Muscle of arm (tissue), 14 donors: ENCODE results near the gene ZIC4. TPM values are rescaled to one million over a fixed set of nuclear protein-coding genes. Genes with fewer than 3 reads are reported as not detected.
A peak's percentile ranks its signal among the peaks of the same experiment; 100 is the strongest.

Source experiments
- DNase-seq: peaks from one replicate; pipeline ENCODE4 v3.0.0-alpha.2; 2013
- long read RNA-seq, 11 donors: transcript quantifications; one replicate each; lab custom pipeline, GENCODE V29; 2026
- polyA plus RNA-seq, 12 donors: library from polyadenylated mRNA; unstranded; fragments of 120-200 nt; gene quantifications; one replicate each; pipeline ENCODE4 v1.2.1, GENCODE V29; 2013; ENCODE audit not compliant: insufficient read length in 12 of 12

Gene ZIC4
- polyA plus RNA-seq: 10 to 100 TPM in 2 of 12 donors, 1 to 10 TPM in 9, not detected in 1; 3.5 to 14.5 (median 7.6) TPM
- long read RNA-seq, donor 1: 0 reads
- long read RNA-seq, donor 2, partial matches to known transcripts: 0 of 3 reads
- long read RNA-seq, donor 2, other reads (novel, unspliced or antisense): 0 of 3 reads
- long read RNA-seq, donor 3, partial matches to known transcripts: 0 of 1 reads
- long read RNA-seq, donor 3, other reads (novel, unspliced or antisense): 0 of 1 reads
- long read RNA-seq, donor 4: 0 reads
- long read RNA-seq, donor 5, partial matches to known transcripts: 0 of 2 reads
- long read RNA-seq, donor 5, other reads (novel, unspliced or antisense): 0 of 2 reads
- long read RNA-seq, donor 6: 0 reads
- long read RNA-seq, donor 7: 0 reads
- long read RNA-seq, donor 8: 0 reads
- long read RNA-seq, donor 9: 0 reads
- long read RNA-seq, donor 10, partial matches to known transcripts: 0 of 2 reads
- long read RNA-seq, donor 10, other reads (novel, unspliced or antisense): 0 of 2 reads
- long read RNA-seq, donor 11, partial matches to known transcripts: 0 of 5 reads
- long read RNA-seq, donor 11, other reads (novel, unspliced or antisense): 0 of 5 reads

DNA sequence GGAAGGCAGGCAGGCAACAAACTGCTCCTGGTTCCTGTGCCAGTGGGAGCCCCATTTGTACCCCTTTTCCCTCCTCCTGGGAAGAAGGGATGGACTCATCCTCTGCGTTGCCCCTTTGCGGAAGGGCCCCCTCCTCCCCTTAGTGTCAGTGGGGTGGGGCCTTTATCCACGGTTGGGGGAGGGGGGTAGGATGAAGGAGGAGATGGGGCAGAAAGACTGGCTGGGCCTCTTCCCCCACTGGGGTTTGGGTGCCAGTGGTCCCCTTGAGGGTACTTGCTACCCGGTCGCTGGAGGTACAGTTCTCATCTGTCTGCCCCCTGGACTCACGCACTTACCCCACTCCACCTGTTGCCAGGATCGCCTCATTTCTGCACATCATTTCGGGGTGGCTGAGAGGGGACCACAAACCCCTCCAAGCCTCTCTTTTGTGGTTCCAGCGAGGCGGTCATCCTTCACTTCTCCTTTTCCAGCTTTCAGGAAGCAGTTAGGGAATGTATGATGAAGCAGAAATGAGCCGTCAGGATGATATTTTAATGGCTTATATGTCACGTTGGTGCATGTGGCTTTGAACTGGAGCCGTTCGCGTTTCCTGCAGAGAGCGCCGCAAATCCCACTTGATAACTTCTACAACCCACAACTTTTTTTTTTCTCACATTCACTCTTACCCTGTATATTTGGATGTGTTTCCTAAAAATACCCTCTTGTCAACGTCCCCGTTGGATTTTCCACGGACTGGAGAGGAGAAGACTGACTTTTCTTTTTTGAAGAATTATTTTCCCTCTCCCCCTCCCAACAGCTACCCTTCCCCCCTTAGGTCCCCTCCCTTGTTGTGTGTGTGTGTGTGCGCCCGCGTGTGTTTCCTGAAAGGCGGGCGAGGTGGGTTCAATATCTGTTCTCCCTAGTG lies at the start of gene ZIC4:
Gene ZIC4, minus strand, starts transcription at position 516 of the 904 bp plus-strand sequence. CDS start 3,746 bp downstream, outside the sequence.
- no peak for DNase-seq

GRCh38 chr3:147449669-147450068 lies 43.3 kb upstream of the ZIC4 start:
- DNase-seq: no peak

DNA sequence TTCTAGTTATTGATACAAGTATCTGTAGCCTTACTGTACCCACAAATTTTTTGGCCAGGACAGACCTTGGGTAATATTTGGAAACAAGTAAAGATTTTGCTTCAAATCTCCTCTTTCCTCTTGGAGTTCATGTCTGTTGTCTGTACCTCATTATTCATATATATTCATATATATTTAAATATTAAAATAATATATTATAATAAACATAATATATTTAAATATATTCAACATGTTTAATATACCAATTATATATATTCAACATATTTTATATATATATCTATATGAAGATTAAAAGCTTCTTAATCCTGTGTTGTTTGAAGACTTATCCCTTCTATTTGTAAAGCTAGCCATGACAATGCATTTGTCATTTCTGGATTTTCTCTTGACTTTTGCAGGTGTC lies 40.9 kb upstream of the ZIC4 start:
- no peak for DNase-seq

DNA sequence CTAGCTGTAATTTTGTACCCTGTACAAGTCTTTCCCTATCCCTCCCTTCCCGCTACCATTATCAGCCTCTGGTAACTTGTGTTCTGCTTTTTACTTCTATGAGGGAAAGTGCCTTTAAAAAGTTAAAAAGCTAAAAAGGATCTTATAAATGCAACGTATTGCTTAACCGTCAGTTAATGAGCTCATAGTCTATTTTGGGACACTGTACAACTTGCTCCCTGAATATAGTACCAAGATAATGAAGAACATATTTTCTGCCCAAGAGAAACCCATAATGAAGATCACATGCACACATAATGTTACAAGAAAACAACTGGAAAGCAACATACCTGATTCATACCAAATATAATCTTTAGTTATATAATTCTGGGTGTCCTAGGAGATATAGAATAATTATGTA lies 25.4 kb upstream of the ZIC4 start:
- no peak for DNase-seq

- DNase-seq: no peak
Observed at GRCh38 chr3:147428754-147429153, 22.4 kb upstream of the ZIC4 start.

DNA sequence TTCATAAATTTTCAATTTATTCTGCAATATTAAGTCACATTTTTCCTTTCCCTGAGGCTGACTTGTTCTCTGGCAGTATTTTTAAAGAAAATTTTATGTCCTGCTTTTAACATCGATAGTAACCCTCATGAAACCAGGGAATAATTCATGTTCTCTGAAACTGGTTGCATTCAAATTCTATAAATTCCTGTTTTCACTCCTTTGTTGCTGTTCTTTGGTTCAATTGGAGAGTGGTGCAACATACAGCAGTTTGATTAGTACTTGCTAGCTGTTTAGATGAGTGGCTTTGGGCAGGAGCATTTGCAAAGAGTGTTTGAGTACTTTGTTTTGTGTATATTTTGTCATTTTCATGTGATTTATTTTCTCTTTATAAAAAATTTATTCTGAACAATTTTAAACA lies 22.0 kb upstream of the ZIC4 start:
- DNase-seq: no peak

- DNase-seq: no peak
Observed at GRCh38 chr3:147427746-147428145, 21.4 kb upstream of the ZIC4 start.

- no peak for DNase-seq
Observed at GRCh38 chr3:147426931-147427330, 20.6 kb upstream of the ZIC4 start.

DNA sequence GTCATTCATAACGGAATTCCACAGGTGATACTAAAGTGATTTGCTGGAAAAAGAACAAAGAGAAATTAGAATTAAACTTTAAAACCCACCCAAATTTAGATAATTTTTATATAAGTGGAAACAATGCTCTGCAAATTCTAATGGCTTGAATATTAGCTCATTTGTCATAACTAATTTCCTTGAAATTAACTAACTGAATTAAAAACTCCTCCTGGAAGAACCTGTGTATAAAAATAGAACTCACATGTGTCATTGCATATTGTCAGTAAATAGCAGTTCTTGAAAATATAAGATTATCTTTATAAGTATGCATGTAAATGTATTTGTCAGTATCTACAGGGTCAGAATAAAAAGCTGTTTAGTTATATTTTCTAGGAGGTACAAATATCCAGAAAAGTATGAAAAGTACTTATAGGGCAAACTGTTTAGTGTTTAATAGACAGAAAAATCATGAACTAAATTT lies 19.1 kb upstream of the ZIC4 start:
- no peak for DNase-seq

DNA sequence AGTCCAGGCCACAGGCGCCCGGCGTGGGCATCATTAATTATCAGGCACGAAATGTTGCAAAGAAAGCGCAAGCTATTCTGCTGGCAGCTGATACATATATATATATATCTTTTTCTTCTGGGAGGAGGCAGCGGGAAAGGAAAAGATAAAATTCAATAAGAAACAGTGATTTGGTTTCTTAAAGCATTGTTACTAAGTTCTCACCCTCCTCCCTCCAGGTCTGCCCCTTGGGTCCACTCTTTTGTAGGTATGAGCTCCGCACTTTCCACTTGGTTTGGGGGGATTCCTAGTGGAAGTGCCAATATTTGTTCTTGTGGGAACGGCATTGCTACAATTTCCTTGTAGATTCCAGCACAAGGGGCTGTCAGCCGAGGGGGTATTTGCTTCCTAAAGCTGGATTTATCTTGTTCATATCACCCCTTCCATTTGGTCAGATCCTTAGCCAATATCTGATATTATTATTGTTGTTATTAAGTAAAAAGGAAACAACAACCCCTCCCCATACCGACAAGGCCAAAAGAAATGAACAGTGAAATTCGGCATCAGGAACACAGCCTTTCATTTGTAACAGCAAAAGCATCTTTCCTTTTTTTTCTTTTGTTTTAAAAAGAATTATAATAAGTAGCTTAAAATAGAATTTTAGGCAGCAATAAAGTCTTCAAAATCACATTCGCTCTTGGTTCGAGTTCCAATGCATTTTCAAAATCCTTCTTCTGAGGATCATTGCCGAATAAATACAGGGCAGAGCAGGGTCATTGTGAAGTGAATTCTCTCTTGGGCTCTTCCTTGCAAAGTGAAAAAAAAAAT lies 18.4 kb upstream of the ZIC4 start:
- no peak for DNase-seq

DNA sequence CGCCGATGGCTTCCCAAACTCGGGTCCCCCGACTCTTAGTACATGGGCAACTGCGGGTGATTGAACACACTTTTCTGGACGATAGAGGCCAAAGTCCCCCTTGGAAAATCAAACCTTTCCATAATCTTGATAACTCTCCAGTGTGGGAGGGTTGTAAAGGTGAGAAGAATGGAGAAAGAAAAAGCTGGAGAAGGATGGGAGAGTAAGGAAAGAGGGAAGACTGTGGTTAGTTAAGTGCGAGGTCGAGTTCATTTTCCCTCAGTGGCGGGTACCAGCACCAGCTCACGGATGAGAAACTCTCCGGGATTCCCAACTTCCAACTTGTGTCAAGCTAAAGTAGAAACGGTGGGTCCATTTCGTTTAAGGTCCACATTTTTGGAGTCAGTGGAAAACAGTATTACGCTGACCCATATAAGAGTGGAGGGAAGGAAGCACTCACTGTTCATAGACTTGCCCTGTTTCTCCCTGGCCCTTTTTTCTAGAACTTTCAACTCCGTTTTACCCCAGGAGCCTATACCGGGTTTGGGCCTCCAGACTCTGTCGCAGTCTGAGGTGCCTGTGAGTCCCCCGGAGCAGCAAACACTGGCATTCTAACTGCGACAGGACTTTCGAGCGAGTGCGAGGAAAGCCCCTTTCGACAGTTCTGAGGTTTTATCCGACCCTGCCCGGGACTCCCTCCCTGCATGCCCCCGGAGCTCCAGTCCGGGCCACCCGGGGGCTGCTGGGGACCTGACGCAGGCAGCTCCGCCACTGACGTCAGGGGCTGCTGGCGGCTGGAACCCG lies 17.6 kb upstream of the ZIC4 start:
- peak; percentile 17 for DNase-seq

GRCh38 chr3:147423537-147423797 lies 17.1 kb upstream of the ZIC4 start:
- no peak for DNase-seq

GRCh38 chr3:147422601-147423536 lies 16.5 kb upstream of the ZIC4 start:
- DNase-seq: peak; percentile 25

DNA sequence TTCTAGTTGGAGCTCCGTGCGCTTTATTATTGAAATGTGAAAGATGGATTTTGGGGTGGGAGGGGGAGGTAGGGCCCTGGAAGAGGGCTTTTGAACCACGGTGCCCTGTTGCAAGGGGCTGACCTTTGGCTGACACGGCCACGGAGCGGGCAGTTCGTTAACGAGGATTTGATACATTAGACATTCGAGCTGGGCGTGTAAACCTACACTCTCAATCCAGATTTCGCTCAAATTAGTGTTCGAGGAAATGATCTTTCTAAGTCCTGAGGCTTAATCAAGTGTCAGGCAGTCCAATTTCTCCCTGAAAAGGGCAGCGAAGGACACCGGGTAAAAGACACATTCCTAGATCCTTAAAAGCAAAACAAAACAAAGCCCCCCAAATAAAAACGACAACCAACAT lies 15.9 kb upstream of the ZIC4 start:
- DNase-seq: peak; percentile 14

GRCh38 chr3:147421184-147421912 lies 15.0 kb upstream of the ZIC4 start:
- DNase-seq: peak; percentile 20

- no peak for DNase-seq
Observed at GRCh38 chr3:147420353-147421183, 14.2 kb upstream of the ZIC4 start.

GRCh38 chr3:147419781-147420224 lies 13.5 kb upstream of the ZIC4 start:
- DNase-seq: no peak
